K562 treated with DMSO at 1 percent for 24 hours (cell line): Measurements from ENCODE around the gene MRPS15. TPM values are rescaled to one million over a fixed set of nuclear protein-coding genes. Genes with fewer than 3 reads are reported as not detected.

Experiments
- total RNA-seq: library from RNA; unstranded; fragments of 300-600 nt; gene quantifications from 2 replicates; pipeline ENCODE4 v1.2.3, GENCODE V29; 2022; ENCODE audit warnings: low read depth; ENCODE audit not compliant: insufficient read depth

Gene MRPS15
- 112 and 118 TPM in 2 replicates for total RNA-seq

GRCh38 chr1:36463803-36464604, at the start of gene MRPS15:
MRPS15 (minus strand) TSS chr1:36464384; CDS start chr1:36464275, 109 bp downstream.

GRCh38 chr1:36482724-36483388, 18.7 kb upstream of the MRPS15 start, which contains the start of gene CSF3R:
CSF3R (minus strand) TSS chr1:36482913; CDS start chr1:36479496, 3,417 bp downstream.

GRCh38 chr1:36450270-36450918, 13.8 kb downstream of the MRPS15 start, which contains the start of gene OSCP1:
OSCP1 (minus strand) TSS chr1:36450451; CDS start chr1:36450369, 82 bp downstream.

Other genes with a start within 250 kb of the MRPS15 start
- gene THRAP3, start 239.9 kb downstream of the MRPS15 start, total RNA-seq: 63.0 and 63.2 TPM in 2 replicates
- 2.5 and 2.7 TPM in 2 replicates for gene SH3D21, start 158.0 kb downstream of the MRPS15 start, total RNA-seq
- 182 TPM in 2 replicates for gene EVA1B, start 140.7 kb downstream of the MRPS15 start, total RNA-seq
- gene STK40, start 78.5 kb downstream of the MRPS15 start, total RNA-seq: 165 and 175 TPM in 2 replicates
- 191 and 204 TPM in 2 replicates for gene LSM10, start 66.5 kb downstream of the MRPS15 start, total RNA-seq
- gene OSCP1, start 13.9 kb downstream of the MRPS15 start, total RNA-seq: not detected in 2 replicates
- gene CSF3R, start 18.5 kb upstream of the MRPS15 start, total RNA-seq: 7.0 and 8.2 TPM in 2 replicates